Neural cell (in vitro differentiated cells): Measurements from ENCODE around the gene EZR. TPM values are rescaled to one million over a fixed set of nuclear protein-coding genes. Genes with fewer than 3 reads are reported as not detected.

ENCODE experiments used
- H2AFZ ChIP-seq: fragments of 200-600, 300-800 bp; sonication (generic), shearing (Covaris generic); 2 replicates; pipeline ENCODE4 v1.6.0; 2014; ENCODE audit warnings: low read depth, mild to moderate bottlenecking, antibody characterized with exemption, low read length, moderate library complexity
- H3F3A ChIP-seq: fragments of 200-600 bp; shearing (Covaris generic); 2 replicates; pipeline ENCODE4 v1.6.1; 2016; ENCODE audit warnings: mild to moderate bottlenecking, moderate library complexity, mixed read lengths, antibody characterized with exemption, low read length; ENCODE audit not compliant: insufficient read depth, poor library complexity, severe bottlenecking
- H3K27ac ChIP-seq: fragments of 200-600, 300-800 bp; sonication (generic), shearing (Covaris generic); 2 replicates; pipeline ENCODE4 v1.5.1; 2014; ENCODE audit warnings: mild to moderate bottlenecking, low read length, moderate library complexity
- H3K27me3 ChIP-seq: fragments of 300-800, 200-600 bp; sonication (generic), shearing (Covaris generic); 2 replicates; pipeline ENCODE4 v1.6.0; 2014; ENCODE audit warnings: mild to moderate bottlenecking, low read depth, low read length, moderate library complexity; ENCODE audit not compliant: insufficient read depth
- H3K36me3 ChIP-seq: fragments of 300-800, 200-600 bp; sonication (generic), shearing (Covaris generic); 2 replicates; pipeline ENCODE4 v1.5.1; 2014; ENCODE audit warnings: mild to moderate bottlenecking, antibody characterized with exemption, low read length, moderate library complexity; ENCODE audit not compliant: insufficient read depth
- H3K4me2 ChIP-seq: fragments of 300-800, 200-600 bp; sonication (generic), shearing (Covaris generic); 2 replicates; pipeline ENCODE4 v1.6.0; 2014; ENCODE audit warnings: mild to moderate bottlenecking, low read length
- H3K4me3 ChIP-seq: fragments of 300-800, 200-600 bp; sonication (generic), shearing (Covaris generic); 2 replicates; pipeline ENCODE4 v1.5.1; 2014; ENCODE audit warnings: mild to moderate bottlenecking, low read length, moderate library complexity
- H3K79me2 ChIP-seq: fragments of 200-600 bp; shearing (Covaris generic); replicated peaks from 2 replicates; pipeline ENCODE4 v1.6.0; 2014; ENCODE audit warnings: mild to moderate bottlenecking, low read length, moderate library complexity; ENCODE audit not compliant: insufficient read depth
- H3K9ac ChIP-seq: fragments of 300-800, 200-600 bp; sonication (generic), shearing (Covaris generic); 2 replicates; pipeline ENCODE4 v1.6.1; 2016; ENCODE audit warnings: mild to moderate bottlenecking, low read length, mixed read lengths
- H3K9me2 ChIP-seq: fragments of 200-600 bp; shearing (Covaris generic); 2 replicates; pipeline ENCODE4 v1.6.1; 2016; ENCODE audit warnings: mild to moderate bottlenecking, low read length, mixed read lengths; ENCODE audit not compliant: insufficient read depth
- H3K9me3 ChIP-seq: fragments of 200-600, 300-800 bp; sonication (generic), shearing (Covaris generic); 2 replicates; pipeline ENCODE4 v1.6.1; 2016; ENCODE audit warnings: mild to moderate bottlenecking, mixed run types, low read length, moderate library complexity, mixed read lengths
- H4K20me1 ChIP-seq: fragments of 200-600 bp; shearing (Covaris generic); 2 replicates; pipeline ENCODE4 v1.6.1; 2016; ENCODE audit warnings: mild to moderate bottlenecking, mixed run types; ENCODE audit not compliant: insufficient read depth
- CTCF ChIP-seq: fragments of 450-650 bp; IDR thresholded peaks from 2 replicates; pipeline ENCODE4 v1.5.1; 2014; ENCODE audit warnings: antibody characterized with exemption, mild to moderate bottlenecking, moderate library complexity; ENCODE audit not compliant: poor library complexity, severe bottlenecking
- EP300 ChIP-seq: fragments of 450-650 bp; conservative IDR thresholded peaks from 2 replicates; pipeline ENCODE4 v1.6.1; 2014; ENCODE audit warnings: antibody characterized with exemption, mild to moderate bottlenecking, moderate library complexity; ENCODE audit not compliant: poor library complexity, severe bottlenecking
- EZH2 ChIP-seq: fragments of 200-600, 300-800 bp; shearing (Covaris generic), sonication (generic); IDR thresholded peaks from 2 replicates; pipeline ENCODE4 v1.6.1; 2014; ENCODE audit warnings: antibody characterized with exemption, low read length, borderline replicate concordance, mild to moderate bottlenecking; ENCODE audit not compliant: insufficient read depth, poor library complexity, severe bottlenecking
- MXI1 ChIP-seq: fragments of 450-650 bp; conservative IDR thresholded peaks from 2 replicates; pipeline ENCODE4 v1.6.1; 2014; ENCODE audit warnings: antibody characterized with exemption, mild to moderate bottlenecking; ENCODE audit not compliant: poor library complexity, severe bottlenecking
- POLR2AphosphoS5 ChIP-seq: IDR thresholded peaks from 2 replicates; pipeline ENCODE4 v1.6.1; 2012
- RAD21 ChIP-seq: fragments of 450-650 bp; conservative IDR thresholded peaks from 2 replicates; pipeline ENCODE4 v1.6.1; 2014; ENCODE audit warnings: antibody characterized with exemption, mild to moderate bottlenecking, moderate library complexity
- REST ChIP-seq: IDR thresholded peaks from 2 replicates; pipeline ENCODE4 v1.6.1; 2012; ENCODE audit warnings: borderline replicate concordance
- SMC3 ChIP-seq: fragments of 450-650 bp; conservative IDR thresholded peaks from 2 replicates; pipeline ENCODE4 v1.6.1; 2014; ENCODE audit warnings: antibody characterized with exemption, mild to moderate bottlenecking, moderate library complexity; ENCODE audit not compliant: poor library complexity
- TAF1 ChIP-seq: IDR thresholded peaks from 2 replicates; pipeline ENCODE4 v1.6.1; 2012; ENCODE audit warnings: low read depth
- polyA plus RNA-seq: library from polyadenylated mRNA; depleted of rRNA; stranded (reverse); fragments of >200 nt; gene quantifications from 2 replicates; pipeline ENCODE4 v1.2.3, GENCODE V29; 2014

Gene EZR
- polyA plus RNA-seq, 1 donor from 2014 or later = 1.6 TPM

- Histone ChIP-seq H3K9ac (no peak overlapping the region), H3K4me2 (no peak overlapping the region), H3K9me2 (no peaks in the 10 kb centered on the region), H3K27ac (no peak overlapping the region), H4K20me1 (no peaks in the 10 kb centered on the region), H3K79me2 (no peaks in the 10 kb centered on the region), H3K36me3 (no peaks in the 10 kb centered on the region), H2AFZ (no peak overlapping the region), H3K27me3 (no peaks in the 10 kb centered on the region), H3F3A (no peaks in the 10 kb centered on the region), H3K4me3 (no peak overlapping the region), H3K9me3 (no peaks in the 10 kb centered on the region)
- no peak for TF ChIP-seq RAD21
Observed at GRCh38 chr6:158752613-158753012, 66.6 kb downstream of the EZR start.

- Histone ChIP-seq H3F3A (no peaks in the 10 kb centered on the region), H4K20me1 (no peaks in the 10 kb centered on the region), H3K36me3 (no peaks in the 10 kb centered on the region), H3K9ac (no peak overlapping the region), H3K79me2 (no peaks in the 10 kb centered on the region), H3K27ac (no peak overlapping the region), H3K4me2 (no peak overlapping the region), H3K9me3 (no peaks in the 10 kb centered on the region), H3K9me2 (no peaks in the 10 kb centered on the region), H3K4me3 (no peak overlapping the region), H3K27me3 (no peaks in the 10 kb centered on the region), H2AFZ (no peak overlapping the region)
- TF ChIP-seq EP300 (no peak), RAD21 (no peak)
Observed at GRCh38 chr6:158751921-158752320, 67.2 kb downstream of the EZR start.

- Histone ChIP-seq H3K27ac (no peak overlapping the region), H3K4me3 (no peak overlapping the region), H2AFZ (no peak overlapping the region), H3K27me3 (no peaks in the 10 kb centered on the region), H4K20me1 (no peaks in the 10 kb centered on the region), H3F3A (no peaks in the 10 kb centered on the region), H3K9me3 (no peaks in the 10 kb centered on the region), H3K4me2 (no peak overlapping the region), H3K9me2 (no peaks in the 10 kb centered on the region), H3K9ac (no peak overlapping the region), H3K79me2 (no peaks in the 10 kb centered on the region), H3K36me3 (no peaks in the 10 kb centered on the region)
- TF ChIP-seq EP300 (no peak), MXI1 (no peak), POLR2AphosphoS5 (no peak), TAF1 (no peak), CTCF (no peak), SMC3 (no peak), EZH2 (no peak), REST (no peak)
Observed at GRCh38 chr6:158751224-158751623, 67.9 kb downstream of the EZR start.
